Occipital lobe (tissue), 2 donors: ENCODE results near the gene KCNJ14. TPM values are rescaled to one million over a fixed set of nuclear protein-coding genes. Genes with fewer than 3 reads are reported as not detected.

ENCODE experiments used
- DNase-seq: peaks from one replicate; lab custom pipeline; 2025; lab: John Stamatoyannopoulos, UW
- total RNA-seq: library from RNA; depleted of rRNA; stranded (reverse); fragments of >200 nt; gene quantifications from one replicate; pipeline ENCODE4 v1.2.3, GENCODE V29; 2014

KCNJ14 gene
- total RNA-seq = 0.47 TPM

GRCh38 chr19:48455171-48455907, at the start of gene KCNJ14:
KCNJ14 (plus strand) TSS chr19:48455574; CDS start chr19:48461725, 6,151 bp downstream.
- no peak for DNase-seq

- DNase-seq = no peak
These were observed 49.5 kb upstream of the KCNJ14 start for GRCh38 chr19:48405850-48406249.

GRCh38 chr19:48413879-48414587, 41.3 kb upstream of the KCNJ14 start:
- no peak for DNase-seq

GRCh38 chr19:48415395-48415794, 40.0 kb upstream of the KCNJ14 start:
- DNase-seq = peak; percentile 13

GRCh38 chr19:48415806-48416221, 39.6 kb upstream of the KCNJ14 start:
- DNase-seq = no peak

GRCh38 chr19:48417421-48417820, 38.0 kb upstream of the KCNJ14 start:
- no peak for DNase-seq

- no peak for DNase-seq
These were observed 36.9 kb upstream of the KCNJ14 start for GRCh38 chr19:48418317-48419064.

GRCh38 chr19:48419158-48419920, 36.0 kb upstream of the KCNJ14 start:
- DNase-seq = peak; percentile 12

- DNase-seq = no peak
These were observed 33.8 kb upstream of the KCNJ14 start for GRCh38 chr19:48421548-48421947.

- DNase-seq = no peak
These were observed 30.6 kb upstream of the KCNJ14 start for GRCh38 chr19:48424694-48425219.

GRCh38 chr19:48428670-48429069, 26.7 kb upstream of the KCNJ14 start:
- no peak for DNase-seq

GRCh38 chr19:48433337-48433736, 22.0 kb upstream of the KCNJ14 start:
- no peak for DNase-seq

GRCh38 chr19:48436586-48436985, 18.8 kb upstream of the KCNJ14 start:
- no peak for DNase-seq

- DNase-seq = no peak
These were observed 13.9 kb upstream of the KCNJ14 start for GRCh38 chr19:48441360-48442050.

- DNase-seq = no peak
These were observed 13.0 kb upstream of the KCNJ14 start for GRCh38 chr19:48442116-48443035.

GRCh38 chr19:48443256-48443655, 12.1 kb upstream of the KCNJ14 start:
- no peak for DNase-seq

GRCh38 chr19:48443731-48444128, 11.6 kb upstream of the KCNJ14 start:
- DNase-seq = no peak

- no peak for DNase-seq
These were observed 11.0 kb upstream of the KCNJ14 start for GRCh38 chr19:48444129-48444935.

GRCh38 chr19:48444936-48445200, 10.5 kb upstream of the KCNJ14 start:
- DNase-seq = no peak
